SK-N-SH (cell line): ENCODE data around the gene AKR7A2. TPM values are rescaled to one million over a fixed set of nuclear protein-coding genes. Genes with fewer than 3 reads are reported as not detected.
"Not testable (repeated sequence)": the region's sequence is repeated elsewhere in the genome, so short reads cannot be mapped to it uniquely, and the experiment has no call there.

Experiments used
- CTCF ChIA-PET: fragments of 300-600, 350-600 bp; formaldehyde crosslinking; extraction: SDS; loops from one replicate; lab custom pipeline; 2021; lab: Yijun Ruan, JAX
- POLR2A ChIA-PET: fragments of 350-600 bp; sonication (Branson Sonifier 250); formaldehyde crosslinking; extraction: SDS; loops from one replicate; lab custom pipeline; 2020; ENCODE audit warnings: antibody characterized with exemption, inconsistent platforms; lab: Yijun Ruan, JAX
- DNase-seq: peaks from one replicate; pipeline ENCODE4 v3.0.0; 2012
- H2AFZ ChIP-seq: fragments of 200-600 bp; sonication (generic); 2 replicates; pipeline ENCODE4 v1.8.1; 2016; ENCODE audit warnings: antibody characterized with exemption, mild to moderate bottlenecking, low read depth
- H3F3A ChIP-seq: fragments of 200-600 bp; sonication (generic); replicated peaks from 2 replicates; pipeline ENCODE3; 2016; ENCODE audit warnings: antibody characterized with exemption, mild to moderate bottlenecking; ENCODE audit not compliant: insufficient read depth
- H3K27ac ChIP-seq, 2 experiments: fragments of 200-500 bp in 1 of 2; fragments of 200-600 bp in 1 of 2; sonication (Bioruptor generic) in 1 of 2; sonication (generic), shearing (Covaris generic) in 1 of 2; 2 replicates each; pipeline versions ENCODE4 v1.5.1 to v1.6.1; 2014 to 2016; ENCODE audit warnings: low read depth in 2 of 2, inconsistent platforms in 1 of 2, low read length in 1 of 2, mild to moderate bottlenecking in 1 of 2, mixed read lengths in 1 of 2
- H3K27me3 ChIP-seq: fragments of 200-600 bp; sonication (generic), shearing (Covaris generic); 2 replicates; pipeline ENCODE4 v1.6.1; 2016; ENCODE audit warnings: mixed run types; ENCODE audit not compliant: insufficient read depth
- H3K36me3 ChIP-seq, 2 experiments: fragments of 200-500 bp in 1 of 2; fragments of 200-600 bp in 1 of 2; sonication (Bioruptor generic) in 1 of 2; sonication (generic) in 1 of 2; replicated peaks in 1 of 2; 2 replicates each; pipeline versions ENCODE3 to v1.5.1; 2014 to 2016; ENCODE audit warnings: low read length in 1 of 2, mild to moderate bottlenecking in 1 of 2; ENCODE audit not compliant: insufficient read depth in 2 of 2, control insufficient read depth in 1 of 2
- H3K4me1 ChIP-seq, 2 experiments: fragments of 200-500 bp in 1 of 2; fragments of 200-600 bp in 1 of 2; sonication (Bioruptor generic) in 1 of 2; sonication (generic), shearing (Covaris generic) in 1 of 2; 2 replicates each; pipeline versions ENCODE4 v1.5.1 to v1.6.1; 2014 to 2016; ENCODE audit warnings: low read depth in 1 of 2, low read length in 1 of 2, mixed run types in 1 of 2; ENCODE audit not compliant: insufficient read depth in 2 of 2, control insufficient read depth in 1 of 2
- H3K4me2 ChIP-seq: fragments of 200-600 bp; sonication (generic), shearing (Covaris generic); 2 replicates; pipeline ENCODE4 v1.6.1; 2017; ENCODE audit warnings: mixed run types
- H3K4me3 ChIP-seq, 2 experiments: fragments of 200-500 bp in 1 of 2; fragments of 200-600 bp in 1 of 2; sonication (Bioruptor generic) in 1 of 2; sonication (generic), shearing (Covaris generic) in 1 of 2; 2 replicates each; pipeline versions ENCODE4 v1.5.1 to v1.8.1; 2014 to 2016; ENCODE audit warnings: low read depth in 2 of 2, inconsistent platforms in 1 of 2, low read length in 1 of 2, mild to moderate bottlenecking in 1 of 2, mixed read lengths in 1 of 2, moderate library complexity in 1 of 2
- H3K79me2 ChIP-seq: fragments of 200-600 bp; sonication (generic); 2 replicates; pipeline ENCODE4 v1.8.1; 2017; ENCODE audit warnings: mild to moderate bottlenecking; ENCODE audit not compliant: insufficient read depth
- H3K9ac ChIP-seq: fragments of 200-600 bp; sonication (generic); 2 replicates; pipeline ENCODE4 v1.6.1; 2017; ENCODE audit warnings: mixed run types
- H3K9me2 ChIP-seq: fragments of 200-600 bp; sonication (generic); 2 replicates; pipeline ENCODE4 v1.6.1; 2017; ENCODE audit warnings: mixed run types
- H3K9me3 ChIP-seq: fragments of 200-600 bp; sonication (generic); 2 replicates; pipeline ENCODE4 v1.6.1; 2017; ENCODE audit warnings: mixed run types, mild to moderate bottlenecking, moderate library complexity
- H4K20me1 ChIP-seq: fragments of 200-600 bp; sonication (generic); 2 replicates; pipeline ENCODE4 v1.6.1; 2017; ENCODE audit warnings: mild to moderate bottlenecking, mixed run types; ENCODE audit not compliant: insufficient read depth
- ELF1 ChIP-seq: IDR thresholded peaks from 2 replicates; pipeline ENCODE4 v1.4.0; 2012
- EZH2phosphoT487 ChIP-seq: fragments of 200-600 bp; sonication (generic); IDR thresholded peaks from 2 replicates; pipeline ENCODE4 v1.6.1; 2017; ENCODE audit warnings: low read depth, mixed run types, mild to moderate bottlenecking, antibody characterized with exemption, moderate library complexity, borderline replicate concordance
- FOSL2 ChIP-seq: IDR thresholded peaks from 2 replicates; pipeline ENCODE4 v1.4.0; 2012; ENCODE audit warnings: low read depth, mild to moderate bottlenecking, moderate library complexity, borderline replicate concordance
- FOXM1 ChIP-seq: IDR thresholded peaks from 2 replicates; pipeline ENCODE4 v1.4.0; 2012; ENCODE audit warnings: low read depth, mild to moderate bottlenecking
- MEF2A ChIP-seq: IDR thresholded peaks from 2 replicates; pipeline ENCODE4 v1.4.0; 2012; ENCODE audit warnings: low read depth, borderline replicate concordance
- RAD21 ChIP-seq: IDR thresholded peaks from 2 replicates; pipeline ENCODE4 v1.6.1; 2012; ENCODE audit warnings: mild to moderate bottlenecking, low read length
- RCOR1 ChIP-seq: fragments of 150-350 bp; IDR thresholded peaks from 2 replicates; pipeline ENCODE4 v1.6.1; 2017; ENCODE audit warnings: antibody characterized with exemption, low read length
- RFX5 ChIP-seq: IDR thresholded peaks from 2 replicates; pipeline ENCODE4 v1.6.1; 2012; ENCODE audit warnings: mild to moderate bottlenecking, improper control_type of control experiment, low read length
- SIN3A ChIP-seq: IDR thresholded peaks from 2 replicates; pipeline ENCODE4 v1.6.1; 2012; ENCODE audit warnings: low read depth, mild to moderate bottlenecking, low read length, moderate library complexity, borderline replicate concordance
- TAF1 ChIP-seq: IDR thresholded peaks from 2 replicates; pipeline ENCODE4 v1.6.1; 2012; ENCODE audit warnings: low read depth, mild to moderate bottlenecking, low read length, moderate library complexity, borderline replicate concordance
- TEAD4 ChIP-seq: IDR thresholded peaks from 2 replicates; pipeline ENCODE4 v1.4.0; 2012; ENCODE audit warnings: mild to moderate bottlenecking, borderline replicate concordance; ENCODE audit not compliant: insufficient read depth
- YY1 ChIP-seq: IDR thresholded peaks from 2 replicates; pipeline ENCODE4 v1.4.0; 2012; ENCODE audit warnings: low read depth, mild to moderate bottlenecking
- WGBS: methylation state at CpG from one replicate; pipeline ENCODE4 v1.1.6; 2017; ENCODE audit warnings: low lambda C conversion rate; 5-methylcytosine and 5-hydroxymethylcytosine counted together
- polyA plus RNA-seq, 3 experiments: library from polyadenylated mRNA; depleted of rRNA; stranded (reverse); fragments of >200 nt; gene quantifications; 2 replicates each; pipeline ENCODE4 v1.2.3, GENCODE V29; 2012
- TF ChIP-seq, protein P1 (sequence below): IDR thresholded peaks from 2 replicates; pipeline ENCODE4 v1.4.0; 2012; ENCODE audit warnings: low read depth
- TF ChIP-seq, protein P2 (sequence below): IDR thresholded peaks from 2 replicates; pipeline ENCODE4 v1.4.0; 2012; ENCODE audit warnings: low read depth, borderline replicate concordance
- TF ChIP-seq, protein P3 (sequence below): fragments of 150-350 bp; IDR thresholded peaks from 2 replicates; pipeline ENCODE4 v1.6.1; 2016; ENCODE audit warnings: mild to moderate bottlenecking, low read depth, low read length
- TF ChIP-seq, protein P4 (sequence below): fragments of 150-350 bp; IDR thresholded peaks from 2 replicates; pipeline ENCODE4 v1.6.1; 2017; ENCODE audit warnings: antibody characterized with exemption, low read length, low read depth, borderline replicate concordance

AKR7A2 gene
- polyA plus RNA-seq, 1 of the 3 experiments (the other 2 are of a cell fraction): 40.7 TPM

DNA sequence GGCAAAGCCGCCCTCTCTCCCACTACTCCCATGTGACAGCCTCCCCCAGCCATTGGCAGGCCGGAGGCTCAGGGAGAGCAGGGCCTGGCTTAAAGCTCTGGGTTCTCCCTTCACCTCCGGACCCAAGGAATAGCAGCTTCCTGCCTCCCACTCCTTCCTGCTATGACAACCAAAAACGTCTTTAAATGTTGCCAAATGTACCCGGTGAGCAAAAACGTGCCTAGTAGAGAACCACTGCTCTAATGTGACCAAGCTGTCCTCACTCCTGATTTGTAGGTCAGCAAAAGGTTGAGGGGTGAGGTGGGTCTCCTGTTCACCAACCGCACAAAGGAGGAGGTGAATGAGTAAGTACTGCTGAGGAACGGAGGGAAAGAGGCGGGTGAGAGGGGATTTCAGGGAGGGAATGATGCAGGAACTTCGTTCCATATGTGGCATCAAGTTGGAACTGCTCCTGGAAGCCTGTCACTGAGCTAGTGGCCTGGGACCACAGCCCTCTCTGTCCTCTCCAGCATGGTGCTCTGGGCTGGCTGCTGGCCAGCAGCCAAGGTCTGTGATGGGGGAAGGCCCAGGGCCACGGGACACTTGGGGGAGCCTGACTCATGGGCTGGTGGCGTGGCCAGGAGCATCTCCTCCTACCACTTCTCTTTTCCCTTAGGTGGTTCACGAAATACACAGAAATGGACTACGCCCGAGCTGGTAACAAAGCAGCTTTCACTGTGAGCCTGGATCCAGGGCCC is 54.6 kb downstream of the AKR7A2 start:
- H2AFZ ChIP-seq: no peak overlapping the region
- H3K27me3 ChIP-seq: no peaks in the 10 kb centered on the region
- H3K36me3 ChIP-seq: peaks cover 15 to 46% of the 10 kb centered on the region in 2 experiments
- H4K20me1 ChIP-seq: peaks cover 13% of the 10 kb centered on the region; the same call in 1 of the 2 replicates
- peaks cover 47% of the 10 kb centered on the region for H3K79me2 ChIP-seq
- H3K4me1 ChIP-seq: peaks cover 7 to 10% of the 10 kb centered on the region in 2 experiments; a peak in 2 of 4 replicates
- H3K9me2 ChIP-seq: no peaks in the 10 kb centered on the region
- H3K9me3 ChIP-seq: no peaks in the 10 kb centered on the region
- DNase-seq: no peak
- no peak overlapping the region for H3K4me3 ChIP-seq
- TF ChIP-seq EZH2phosphoT487 (no peak), RAD21 (no peak), FOXM1 (no peak), RFX5 (no peak), YY1 (no peak), MEF2A (no peak)
- TF ChIP-seq, protein P1, sequence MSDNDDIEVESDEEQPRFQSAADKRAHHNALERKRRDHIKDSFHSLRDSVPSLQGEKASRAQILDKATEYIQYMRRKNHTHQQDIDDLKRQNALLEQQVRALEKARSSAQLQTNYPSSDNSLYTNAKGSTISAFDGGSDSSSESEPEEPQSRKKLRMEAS: no peak
- TF ChIP-seq, protein P2, sequence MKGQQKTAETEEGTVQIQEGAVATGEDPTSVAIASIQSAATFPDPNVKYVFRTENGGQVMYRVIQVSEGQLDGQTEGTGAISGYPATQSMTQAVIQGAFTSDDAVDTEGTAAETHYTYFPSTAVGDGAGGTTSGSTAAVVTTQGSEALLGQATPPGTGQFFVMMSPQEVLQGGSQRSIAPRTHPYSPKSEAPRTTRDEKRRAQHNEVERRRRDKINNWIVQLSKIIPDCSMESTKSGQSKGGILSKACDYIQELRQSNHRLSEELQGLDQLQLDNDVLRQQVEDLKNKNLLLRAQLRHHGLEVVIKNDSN: no peak
- TF ChIP-seq, all 33 proteins: peak for 0
- CTCF ChIA-PET: interaction anchor here (1.4 kb wide), 1 partner anchor 16 kb away, joined by 10 read pairs; no protein-coding TSS in a partner anchor
- Histone ChIP-seq H3K27ac (no peak overlapping the region), H3K9ac (no peak overlapping the region), H3K4me2 (no peak overlapping the region), H3F3A (peaks cover 3% of the 10 kb centered on the region)
- POLR2A ChIA-PET: no interaction called here
- WGBS: 76% methylated on average over 11 of the region's 15 CpGs

DNA sequence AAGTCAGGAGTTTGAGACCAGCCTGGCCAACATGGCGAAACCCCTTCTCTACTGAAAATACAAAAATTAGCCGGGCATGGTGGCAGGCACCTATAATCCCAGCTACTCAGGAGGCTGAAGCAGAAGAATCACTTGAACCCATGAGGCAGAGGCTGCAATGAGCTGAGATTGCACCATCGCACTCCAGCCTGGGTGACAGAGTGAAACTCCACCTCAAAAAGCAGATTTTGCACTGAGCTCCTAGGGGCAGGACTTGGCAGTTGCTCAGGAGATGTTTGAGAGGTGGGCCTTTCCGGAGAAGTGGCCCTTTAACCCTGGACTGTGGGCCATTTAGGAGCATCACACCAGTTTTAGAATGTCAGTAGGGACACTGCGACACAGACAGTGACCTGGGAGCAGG is 55.6 kb downstream of the AKR7A2 start:
- 97% methylated on average over 4 of the region's 5 CpGs for WGBS
- H3K4me2 ChIP-seq, H3K27me3 ChIP-seq, H3K9me2 ChIP-seq, H3F3A ChIP-seq, POLR2A ChIA-PET, H3K4me3 ChIP-seq, H3K9ac ChIP-seq, DNase-seq, H3K9me3 ChIP-seq, H3K27ac ChIP-seq, H2AFZ ChIP-seq: not testable (repeated sequence)
- peaks cover 13% of the 10 kb centered on the region; the same call in 1 of the 2 replicates for H4K20me1 ChIP-seq
- CTCF ChIA-PET: interaction anchor here (1.8 kb wide), 1 partner anchor 143 kb away, joined by 3 read pairs; no protein-coding TSS in a partner anchor
- peaks cover 56% of the 10 kb centered on the region for H3K79me2 ChIP-seq
- peaks cover 15 to 46% of the 10 kb centered on the region in 2 experiments for H3K36me3 ChIP-seq
- H3K4me1 ChIP-seq: peaks cover 7 to 10% of the 10 kb centered on the region in 2 experiments; a peak in 2 of 4 replicates

DNA sequence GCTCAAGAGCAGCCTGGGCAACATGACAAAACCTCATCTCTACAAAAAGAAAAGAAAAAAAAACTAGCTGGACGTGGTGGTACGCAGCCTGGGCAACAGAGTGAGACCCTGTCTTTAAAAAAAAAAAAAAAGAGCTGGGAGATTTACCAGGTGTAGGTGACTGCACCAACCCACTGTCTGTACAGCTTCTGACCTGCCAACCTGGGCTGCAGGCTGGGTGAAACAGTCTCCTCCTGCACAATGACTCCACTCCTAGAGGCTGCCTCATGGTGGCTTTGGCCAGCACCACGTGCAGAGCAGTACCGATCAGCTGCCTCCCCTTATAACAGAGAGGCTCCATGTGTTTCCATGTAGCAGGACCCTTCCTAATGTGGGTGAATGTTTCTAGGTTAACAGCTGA is 56.7 kb downstream of the AKR7A2 start:
- H3K4me2 ChIP-seq: no peak overlapping the region
- peaks cover 3% of the 10 kb centered on the region for H3F3A ChIP-seq
- no peak overlapping the region for H3K27ac ChIP-seq
- CTCF ChIA-PET: interaction anchor here (0.6 to 1.8 kb wide), 4 partner anchors 14 to 399 kb away, joined by 3 to 4 read pairs (median 3); no protein-coding TSS in a partner anchor
- H3K79me2 ChIP-seq: peaks cover 66% of the 10 kb centered on the region
- peaks cover 11 to 16% of the 10 kb centered on the region in 2 experiments; a peak in 3 of 4 replicates for H3K4me1 ChIP-seq
- POLR2A ChIA-PET: no interaction called here
- H3K36me3 ChIP-seq: peaks cover 15 to 43% of the 10 kb centered on the region in 2 experiments
- H2AFZ ChIP-seq: no peak overlapping the region
- no peak overlapping the region for H3K4me3 ChIP-seq
- 92% methylated on average over 2 of the region's 4 CpGs for WGBS
- no peaks in the 10 kb centered on the region for H3K27me3 ChIP-seq
- no peak for DNase-seq
- H3K9me3 ChIP-seq: no peaks in the 10 kb centered on the region
- H4K20me1 ChIP-seq: peaks cover 13% of the 10 kb centered on the region; the same call in 1 of the 2 replicates
- H3K9me2 ChIP-seq: no peaks in the 10 kb centered on the region
- no peak overlapping the region for H3K9ac ChIP-seq
- TF ChIP-seq, protein P3, sequence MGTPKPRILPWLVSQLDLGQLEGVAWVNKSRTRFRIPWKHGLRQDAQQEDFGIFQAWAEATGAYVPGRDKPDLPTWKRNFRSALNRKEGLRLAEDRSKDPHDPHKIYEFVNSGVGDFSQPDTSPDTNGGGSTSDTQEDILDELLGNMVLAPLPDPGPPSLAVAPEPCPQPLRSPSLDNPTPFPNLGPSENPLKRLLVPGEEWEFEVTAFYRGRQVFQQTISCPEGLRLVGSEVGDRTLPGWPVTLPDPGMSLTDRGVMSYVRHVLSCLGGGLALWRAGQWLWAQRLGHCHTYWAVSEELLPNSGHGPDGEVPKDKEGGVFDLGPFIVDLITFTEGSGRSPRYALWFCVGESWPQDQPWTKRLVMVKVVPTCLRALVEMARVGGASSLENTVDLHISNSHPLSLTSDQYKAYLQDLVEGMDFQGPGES: no peak
- TF ChIP-seq TEAD4 (no peak), ELF1 (no peak), RCOR1 (no peak), SIN3A (no peak), TAF1 (no peak), FOSL2 (no peak)
- TF ChIP-seq, protein P4, sequence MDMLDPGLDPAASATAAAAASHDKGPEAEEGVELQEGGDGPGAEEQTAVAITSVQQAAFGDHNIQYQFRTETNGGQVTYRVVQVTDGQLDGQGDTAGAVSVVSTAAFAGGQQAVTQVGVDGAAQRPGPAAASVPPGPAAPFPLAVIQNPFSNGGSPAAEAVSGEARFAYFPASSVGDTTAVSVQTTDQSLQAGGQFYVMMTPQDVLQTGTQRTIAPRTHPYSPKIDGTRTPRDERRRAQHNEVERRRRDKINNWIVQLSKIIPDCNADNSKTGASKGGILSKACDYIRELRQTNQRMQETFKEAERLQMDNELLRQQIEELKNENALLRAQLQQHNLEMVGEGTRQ: no peak
